Right lobe of liver (tissue), 6 donors: ENCODE measurements around the gene KRT4. TPM values are rescaled to one million over a fixed set of nuclear protein-coding genes. Genes with fewer than 3 reads are reported as not detected.
A peak's percentile ranks its signal among the peaks of the same experiment; 100 is the strongest.

Experiments
- ATAC-seq, 4 donors: fragments of 200-7000 bp; cut with Tn5 transposase; one replicate each; pipeline ENCODE4 v1.9.1; 2020; ENCODE audit warnings: mild to moderate bottlenecking in 4 of 4, moderate library complexity in 4 of 4
- DNase-seq, 3 donors: peaks; one replicate each; pipeline ENCODE4 v3.0.0-alpha.2; 2020
- H3K27ac ChIP-seq, 3 donors: fragments of 200-600 bp; one replicate each; pipeline ENCODE4 v1.8.0; 2022
- H3K27me3 ChIP-seq, 2 donors: fragments of 200-600 bp; one replicate each; pipeline ENCODE4 v1.8.0; 2022
- H3K36me3 ChIP-seq, 4 donors: fragments of 200-600 bp; sonication (generic) in 1 of 4; one replicate each; pipeline versions ENCODE4 v1.5.1 to v1.8.0; 2017 to 2022; ENCODE audit warnings: control low read depth in 1 of 4
- H3K4me1 ChIP-seq, 4 donors: fragments of 200-600 bp; sonication (generic) in 1 of 4; one replicate each; pipeline versions ENCODE4 v1.5.1 to v1.8.0; 2017 to 2022; ENCODE audit warnings: control low read depth in 1 of 4
- H3K4me3 ChIP-seq, 3 donors: fragments of 200-600 bp; one replicate each; pipeline ENCODE4 v1.8.0; 2022
- H3K9me3 ChIP-seq, 4 donors: fragments of 200-600 bp; sonication (generic) in 1 of 4; one replicate each; pipeline versions ENCODE4 v1.5.1 to v1.8.0; 2017 to 2022; ENCODE audit warnings: control low read depth in 1 of 4
- POLR2A ChIP-seq: fragments of 450-650 bp; IDR thresholded peaks from one replicate; pipeline ENCODE4 v1.6.1; 2017; ENCODE audit warnings: antibody characterized with exemption, mild to moderate bottlenecking
- WGBS: methylation state at CpG from one replicate; pipeline ENCODE4 v1.1.6; 2018; ENCODE audit warnings: low coverage, low lambda C conversion rate; ENCODE audit not compliant: insufficient coverage; ENCODE audit errors: missing lambda C conversion rate; 5-methylcytosine and 5-hydroxymethylcytosine counted together
- intact Hi-C, 2 donors: fragments of 100-400 bp; cut with DNase I; formaldehyde crosslinking; loops; one replicate each; pipeline versions ENCODE4 v1.11.2 to v1.14.1; 2022
- total RNA-seq, 6 experiments: library from RNA; depleted of rRNA in 2 of 6; stranded (reverse); fragments of >200 nt in 2 of 6; fragmentation: NEBNext Ultra II Directional in 3 of 6; extraction: Animal tissue kit (Norgen Biotek cat#: 25700) in 3 of 6; gene quantifications; one replicate each; pipeline versions ENCODE4 v1.1.0 to v1.2.4, GENCODE V29; 2016 to 2023
- TF ChIP-seq, protein P1 (sequence below), 4 donors: fragments of 200-600 bp in 3 of 4; fragments of 450-650 bp in 1 of 4; IDR thresholded peaks; one replicate each; pipeline versions ENCODE4 v1.5.1 to v1.8.0; 2016 to 2022; ENCODE audit warnings: antibody characterized with exemption in 4 of 4, mild to moderate bottlenecking in 2 of 4
- donor health status: DM: no; HTN: yes; CAD: no.
- donor health status: DM: no; HTN: no; CAD: no.
- donor health status: DM: no; HTN: no; CAD: no.
- donor health status: DM: no; HTN: yes; CAD: no.
- donor health status: DM: no; HTN: yes; CAD: no.

Gene KRT4
- total RNA-seq, 6 experiments from 2014 or later: not detected

DNA sequence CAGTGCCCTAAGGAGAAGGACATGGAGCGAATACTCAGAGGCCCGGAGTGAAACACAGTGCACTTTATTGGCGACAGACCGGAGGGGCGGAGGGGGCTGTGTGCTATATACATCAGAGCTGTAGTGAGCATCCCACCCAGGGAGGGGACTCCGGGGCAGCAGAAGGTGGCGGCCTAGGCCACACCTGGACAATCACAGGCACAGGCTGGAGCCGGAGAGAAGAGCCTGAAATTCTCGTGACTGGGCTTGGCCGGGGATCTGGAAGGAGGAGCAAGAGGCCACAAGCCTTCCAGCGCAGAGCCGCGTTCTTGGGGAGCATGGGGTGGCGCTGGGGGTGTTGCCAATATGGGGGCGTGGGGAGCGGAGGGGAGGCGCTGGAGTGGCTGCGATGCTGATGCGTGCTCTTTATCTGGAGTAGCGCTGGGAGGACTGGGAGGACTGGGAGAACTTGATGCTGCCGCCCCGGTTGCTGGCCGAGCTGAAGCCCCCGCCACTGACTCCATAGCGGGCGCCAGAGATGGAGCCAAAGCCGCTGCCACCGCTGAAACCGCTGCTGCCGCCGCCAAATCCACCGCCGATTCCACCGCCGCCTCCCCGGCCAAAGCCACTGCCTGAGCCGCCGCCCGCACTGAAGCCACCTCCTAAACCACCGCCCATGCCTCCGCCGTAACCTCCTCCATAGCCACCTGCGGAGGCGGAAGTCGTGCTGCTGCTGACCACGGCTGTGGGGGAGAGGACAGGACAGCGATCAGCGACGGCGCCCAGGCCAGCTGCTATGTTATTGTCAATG is 24.1 kb downstream of the KRT4 start:
- H3K9me3 ChIP-seq: no peaks in the 10 kb centered on the region
- WGBS: 30% methylated on average over 17 of the region's 50 CpGs
- TF ChIP-seq, protein P1, sequence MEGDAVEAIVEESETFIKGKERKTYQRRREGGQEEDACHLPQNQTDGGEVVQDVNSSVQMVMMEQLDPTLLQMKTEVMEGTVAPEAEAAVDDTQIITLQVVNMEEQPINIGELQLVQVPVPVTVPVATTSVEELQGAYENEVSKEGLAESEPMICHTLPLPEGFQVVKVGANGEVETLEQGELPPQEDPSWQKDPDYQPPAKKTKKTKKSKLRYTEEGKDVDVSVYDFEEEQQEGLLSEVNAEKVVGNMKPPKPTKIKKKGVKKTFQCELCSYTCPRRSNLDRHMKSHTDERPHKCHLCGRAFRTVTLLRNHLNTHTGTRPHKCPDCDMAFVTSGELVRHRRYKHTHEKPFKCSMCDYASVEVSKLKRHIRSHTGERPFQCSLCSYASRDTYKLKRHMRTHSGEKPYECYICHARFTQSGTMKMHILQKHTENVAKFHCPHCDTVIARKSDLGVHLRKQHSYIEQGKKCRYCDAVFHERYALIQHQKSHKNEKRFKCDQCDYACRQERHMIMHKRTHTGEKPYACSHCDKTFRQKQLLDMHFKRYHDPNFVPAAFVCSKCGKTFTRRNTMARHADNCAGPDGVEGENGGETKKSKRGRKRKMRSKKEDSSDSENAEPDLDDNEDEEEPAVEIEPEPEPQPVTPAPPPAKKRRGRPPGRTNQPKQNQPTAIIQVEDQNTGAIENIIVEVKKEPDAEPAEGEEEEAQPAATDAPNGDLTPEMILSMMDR (IDR thresholded peaks at IDR 0.05): no peak
- TF ChIP-seq POLR2A: no peak
- no peak overlapping the region for H3K27ac ChIP-seq
- H3K4me1 ChIP-seq: no peaks in the 10 kb centered on the region
- ATAC-seq (no peak), DNase-seq (peak in 1 of 3 donors; percentile 24)
- intact Hi-C loops: no loop called here
- no peak overlapping the region for H3K4me3 ChIP-seq
- H3K36me3 ChIP-seq: no peaks in the 10 kb centered on the region
- no peaks in the 10 kb centered on the region for H3K27me3 ChIP-seq

DNA sequence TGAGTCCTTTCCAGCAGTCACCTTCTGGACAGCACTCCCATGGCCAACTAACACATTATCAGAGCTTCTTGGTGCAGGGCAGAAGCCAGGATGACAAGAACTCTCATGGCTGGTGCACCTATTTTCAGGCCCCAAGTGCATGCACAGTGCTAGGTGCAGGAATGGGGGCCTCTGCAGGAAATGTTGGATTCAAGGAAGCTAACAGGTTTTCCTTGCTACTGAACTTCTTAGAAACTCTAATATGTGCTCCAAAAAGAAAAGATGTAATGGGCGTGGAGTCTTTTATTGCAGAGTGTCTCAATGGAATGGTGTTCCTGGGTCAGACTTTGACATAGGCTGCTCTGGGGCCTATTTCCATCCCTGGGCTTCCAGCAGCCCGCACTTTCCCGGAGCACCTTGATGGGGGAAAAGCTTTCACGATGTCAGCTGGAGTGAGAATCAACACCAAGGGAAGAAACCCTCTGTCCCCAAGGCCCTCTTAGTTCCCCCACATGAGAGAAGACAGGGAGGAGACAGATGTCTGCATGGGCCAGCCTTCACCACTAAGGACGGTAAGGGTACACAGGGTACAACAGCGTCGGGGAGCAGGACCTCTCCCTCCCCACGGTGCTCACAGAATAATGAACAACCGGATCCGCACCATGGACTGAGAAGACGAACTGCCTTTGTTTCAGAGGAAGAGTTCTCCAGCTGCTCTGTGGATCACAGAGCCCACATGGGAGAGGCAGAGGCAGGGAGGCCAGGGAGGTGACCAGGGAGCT is 24.9 kb downstream of the KRT4 start:
- DNase-seq: no peak
- TF ChIP-seq, protein P1 (IDR thresholded peaks at IDR 0.05): no peak
- TF ChIP-seq POLR2A: no peak
- intact Hi-C loops: no loop called here
- no peaks in the 10 kb centered on the region for H3K9me3 ChIP-seq
- no peaks in the 10 kb centered on the region for H3K4me1 ChIP-seq
- WGBS: 92% methylated on average over 11 of the region's 11 CpGs
- H3K4me3 ChIP-seq: no peak overlapping the region
- H3K27ac ChIP-seq: no peak overlapping the region
- no peak for ATAC-seq
- no peaks in the 10 kb centered on the region for H3K36me3 ChIP-seq
- no peaks in the 10 kb centered on the region for H3K27me3 ChIP-seq

DNA sequence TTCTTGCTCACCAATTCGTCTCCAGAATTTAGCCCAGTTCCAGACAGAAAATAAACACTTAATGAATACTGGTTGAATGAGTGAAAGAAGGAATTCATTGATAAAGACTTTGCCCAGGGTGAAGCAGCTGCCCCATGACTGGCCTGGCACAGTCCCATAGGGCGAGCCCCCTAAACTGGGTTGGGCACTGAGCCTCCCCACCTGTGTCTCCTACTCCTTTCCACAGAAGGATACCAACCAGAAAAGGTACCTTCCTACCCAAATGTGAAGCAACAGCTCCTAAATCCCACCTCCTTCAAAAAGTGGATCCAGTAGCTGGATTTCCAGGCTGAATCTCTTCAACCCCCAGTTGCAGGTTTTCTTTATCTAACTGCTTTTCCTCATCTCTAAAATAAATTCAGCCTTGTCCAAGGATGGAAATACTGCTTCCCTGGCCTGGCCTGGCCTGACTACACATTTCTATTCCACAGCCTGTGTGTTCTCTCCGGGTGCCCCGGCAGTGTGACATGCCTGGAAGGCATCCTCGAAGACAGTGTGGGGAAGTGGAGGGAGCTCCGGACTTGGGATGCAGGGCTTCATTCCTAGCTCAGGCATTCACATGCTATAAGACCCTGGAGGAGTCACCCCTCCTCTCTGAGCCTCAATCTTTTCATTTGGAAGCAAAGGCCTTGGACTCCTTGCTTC is 25.6 kb downstream of the KRT4 start:
- TF ChIP-seq, protein P1 (IDR thresholded peaks at IDR 0.05): no peak
- TF ChIP-seq POLR2A: no peak

DNA sequence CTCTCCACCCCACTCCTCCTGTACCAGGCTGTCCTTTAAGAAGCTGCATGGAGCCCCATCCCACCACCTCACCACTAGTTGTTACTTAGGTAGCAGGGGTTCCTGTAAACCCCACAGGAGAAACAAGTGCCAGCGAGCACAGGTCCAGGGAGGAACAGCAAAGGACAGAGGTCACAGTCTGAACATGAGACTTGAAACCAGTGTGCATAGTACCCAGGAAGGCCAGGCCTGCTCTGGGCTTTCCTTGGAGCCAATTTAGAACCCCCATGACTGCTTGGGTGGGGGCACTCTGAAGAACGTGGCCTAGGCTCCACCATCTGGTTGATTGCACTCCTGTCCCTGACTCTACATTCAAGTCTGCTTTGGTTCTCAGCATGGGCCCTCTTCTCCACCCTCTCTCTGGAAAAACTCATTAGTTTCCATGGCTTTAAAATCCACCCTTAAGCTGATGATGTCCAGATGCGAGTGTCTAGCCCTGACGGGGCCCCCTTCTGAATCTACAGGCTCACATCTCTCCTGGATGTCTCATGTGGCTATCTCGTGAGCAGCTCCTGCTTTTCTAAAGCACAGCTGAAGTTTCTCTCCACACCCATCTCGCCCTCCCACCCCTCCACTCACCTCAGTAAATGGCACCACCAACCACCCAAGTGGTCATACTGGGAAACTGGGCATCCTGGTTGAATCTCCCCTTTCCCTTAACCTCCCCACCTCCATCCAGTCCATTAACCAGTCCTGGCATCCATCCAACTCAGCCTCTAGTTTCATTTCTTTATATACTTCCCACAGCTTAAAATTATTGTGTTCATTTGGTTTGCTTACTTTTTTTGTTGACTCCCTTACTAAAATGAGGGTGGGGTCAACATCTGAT is 26.4 kb downstream of the KRT4 start:
- intact Hi-C loops: no loop called here
- ATAC-seq (no peak), DNase-seq (no peak)
- Histone ChIP-seq H3K4me3 (no peak overlapping the region), H3K27ac (no peak overlapping the region), H3K4me1 (no peaks in the 10 kb centered on the region), H3K27me3 (no peaks in the 10 kb centered on the region), H3K9me3 (no peaks in the 10 kb centered on the region), H3K36me3 (no peaks in the 10 kb centered on the region)
- WGBS: 62% methylated on average over 3 of the region's 6 CpGs
- no peak for TF ChIP-seq POLR2A
- TF ChIP-seq, protein P1 (IDR thresholded peaks at IDR 0.05): no peak

More for the DNA sequence above, 25.6 kb downstream of the KRT4 start:
- Histone ChIP-seq H3K27me3 (no peaks in the 10 kb centered on the region), H3K27ac (no peak overlapping the region), H3K9me3 (no peaks in the 10 kb centered on the region), H3K4me1 (no peaks in the 10 kb centered on the region), H3K4me3 (no peak overlapping the region), H3K36me3 (no peaks in the 10 kb centered on the region)
- DNase-seq (no peak), ATAC-seq (no peak)
- WGBS: 58% methylated on average over 3 of the region's 6 CpGs
- intact Hi-C loops: no loop called here
